ENCODE measurements around the gene GABRR3.

Gene GABRR3

GRCh38 chr3:97968376-97968775 lies 66.7 kb downstream of the GABRR3 start:
- Mint-ChIP-seq H3K4me3 (no peak overlapping the region), H3K27me3 (no peaks in the 10 kb centered on the region), H3K4me1 (peaks cover 30 to 64% of the 10 kb centered on the region in 2 donors), H3K9me3 (no peaks in the 10 kb centered on the region), H3K36me3 (peaks cover 8 to 24% of the 10 kb centered on the region in 2 donors), H3K27ac (no peak overlapping the region)
- no peak for ATAC-seq (replicated peaks)
- no peak for DNase-seq

GRCh38 chr3:97967966-97968365 lies 67.1 kb downstream of the GABRR3 start:
- Mint-ChIP-seq H3K36me3 (peaks cover 8 to 24% of the 10 kb centered on the region in 2 donors), H3K9me3 (no peaks in the 10 kb centered on the region), H3K27ac (no peak overlapping the region), H3K4me1 (peaks cover 29 to 64% of the 10 kb centered on the region in 2 donors), H3K27me3 (no peaks in the 10 kb centered on the region), H3K4me3 (no peak overlapping the region)
- DNase-seq (no peak), ATAC-seq (replicated peaks) (no peak)

- peaks cover 24 to 49% of the 10 kb centered on the region in 2 donors for H3K36me3 Mint-ChIP-seq
- H3K27ac Mint-ChIP-seq = no peak overlapping the region
Measured at GRCh38 chr3:97960993-97961766, 73.9 kb downstream of the GABRR3 start.

GRCh38 chr3:97960551-97960950 lies 74.6 kb downstream of the GABRR3 start:
- H3K4me1 Mint-ChIP-seq = peaks cover 13 to 31% of the 10 kb centered on the region in 2 donors
- no peak overlapping the region for H3K4me3 Mint-ChIP-seq
- no peak overlapping the region for H3K27ac Mint-ChIP-seq
- H3K36me3 Mint-ChIP-seq = peaks cover 27 to 48% of the 10 kb centered on the region in 2 donors
- no peaks in the 10 kb centered on the region for H3K9me3 Mint-ChIP-seq
- no peak for ATAC-seq (replicated peaks)
- no peak for DNase-seq
- H3K27me3 Mint-ChIP-seq = no peaks in the 10 kb centered on the region

More at GRCh38 chr3:97960993-97961766, 73.9 kb downstream of the GABRR3 start:
- Mint-ChIP-seq H3K4me3 (no peak overlapping the region), H3K4me1 (peaks cover 13 to 35% of the 10 kb centered on the region in 2 donors), H3K27me3 (no peaks in the 10 kb centered on the region), H3K9me3 (no peaks in the 10 kb centered on the region)
- ATAC-seq (replicated peaks) (no peak), DNase-seq (no peak)

- H3K9me3 Mint-ChIP-seq = no peaks in the 10 kb centered on the region
- H3K4me3 Mint-ChIP-seq = no peak overlapping the region
- H3K27ac Mint-ChIP-seq = no peak overlapping the region
- peaks cover 27 to 52% of the 10 kb centered on the region in 2 donors for H3K36me3 Mint-ChIP-seq
- H3K27me3 Mint-ChIP-seq = no peaks in the 10 kb centered on the region
- DNase-seq (no peak), ATAC-seq (replicated peaks) (no peak)
- H3K4me1 Mint-ChIP-seq = peaks cover 15 to 36% of the 10 kb centered on the region in 2 donors
Measured at GRCh38 chr3:97959872-97960271, 75.2 kb downstream of the GABRR3 start.

- Mint-ChIP-seq H3K9me3 (no peaks in the 10 kb centered on the region), H3K4me3 (no peak overlapping the region), H3K4me1 (peaks cover 12 to 31% of the 10 kb centered on the region in 2 donors), H3K27ac (no peak overlapping the region), H3K36me3 (peaks cover 27 to 52% of the 10 kb centered on the region in 2 donors), H3K27me3 (no peaks in the 10 kb centered on the region)
- DNase-seq = no peak
- no peak for ATAC-seq (replicated peaks)
Measured at GRCh38 chr3:97958796-97959195, 76.3 kb downstream of the GABRR3 start.

GRCh38 chr3:97958396-97958795 lies 76.7 kb downstream of the GABRR3 start:
- no peaks in the 10 kb centered on the region for H3K27me3 Mint-ChIP-seq
- H3K27ac Mint-ChIP-seq = no peak overlapping the region
- H3K36me3 Mint-ChIP-seq = peaks cover 25 to 52% of the 10 kb centered on the region in 2 donors
- DNase-seq = no peak
- H3K4me1 Mint-ChIP-seq = peaks cover 12 to 29% of the 10 kb centered on the region in 2 donors
- no peaks in the 10 kb centered on the region for H3K9me3 Mint-ChIP-seq
- ATAC-seq (replicated peaks) = no peak
- H3K4me3 Mint-ChIP-seq = no peak overlapping the region

- ATAC-seq (replicated peaks) = no peak
- Mint-ChIP-seq H3K27me3 (no peaks in the 10 kb centered on the region), H3K4me1 (peaks cover 12 to 29% of the 10 kb centered on the region in 2 donors), H3K4me3 (no peak overlapping the region), H3K36me3 (peaks cover 29 to 57% of the 10 kb centered on the region in 2 donors), H3K9me3 (no peaks in the 10 kb centered on the region), H3K27ac (no peak overlapping the region)
- no peak for DNase-seq
Measured at GRCh38 chr3:97957617-97958311, 77.4 kb downstream of the GABRR3 start.

GRCh38 chr3:97956051-97956450 lies 79.1 kb downstream of the GABRR3 start:
- Mint-ChIP-seq H3K9me3 (no peaks in the 10 kb centered on the region), H3K27ac (no peak overlapping the region), H3K4me1 (peaks cover 5 to 15% of the 10 kb centered on the region in 2 donors), H3K27me3 (no peaks in the 10 kb centered on the region), H3K4me3 (no peak overlapping the region), H3K36me3 (peaks cover 24 to 55% of the 10 kb centered on the region in 2 donors)
- no peak for ATAC-seq (replicated peaks)
- DNase-seq = no peak

- Mint-ChIP-seq H3K4me3 (no peak overlapping the region), H3K27ac (no peak overlapping the region), H3K4me1 (peaks cover 5 to 13% of the 10 kb centered on the region in 2 donors), H3K36me3 (peaks cover 37 to 64% of the 10 kb centered on the region in 2 donors), H3K27me3 (no peaks in the 10 kb centered on the region), H3K9me3 (no peaks in the 10 kb centered on the region)
- DNase-seq (no peak), ATAC-seq (replicated peaks) (peak; percentile 59 to 78)
Measured at GRCh38 chr3:97954228-97954827, 80.8 kb downstream of the GABRR3 start.

- Mint-ChIP-seq H3K4me1 (peaks cover 2 to 6% of the 10 kb centered on the region in 2 donors), H3K27me3 (no peaks in the 10 kb centered on the region), H3K9me3 (no peaks in the 10 kb centered on the region), H3K27ac (no peak overlapping the region), H3K36me3 (peaks cover 41 to 66% of the 10 kb centered on the region in 2 donors), H3K4me3 (no peak overlapping the region)
- DNase-seq (no peak), ATAC-seq (replicated peaks) (no peak)
Measured at GRCh38 chr3:97952872-97953271, 82.2 kb downstream of the GABRR3 start.

GRCh38 chr3:97952280-97952679 lies 82.8 kb downstream of the GABRR3 start:
- H3K4me1 Mint-ChIP-seq = peaks cover 2 to 6% of the 10 kb centered on the region in 2 donors
- ATAC-seq (replicated peaks) = no peak
- H3K4me3 Mint-ChIP-seq = no peak overlapping the region
- H3K27me3 Mint-ChIP-seq = no peaks in the 10 kb centered on the region
- H3K9me3 Mint-ChIP-seq = no peaks in the 10 kb centered on the region
- no peak for DNase-seq
- H3K27ac Mint-ChIP-seq = no peak overlapping the region
- H3K36me3 Mint-ChIP-seq = peaks cover 37 to 64% of the 10 kb centered on the region in 2 donors

- H3K4me1 Mint-ChIP-seq = peaks cover 2 to 4% of the 10 kb centered on the region in 2 donors
- DNase-seq = no peak
- H3K4me3 Mint-ChIP-seq = no peak overlapping the region
- peaks cover 45 to 76% of the 10 kb centered on the region in 2 donors for H3K36me3 Mint-ChIP-seq
- H3K27ac Mint-ChIP-seq = no peak overlapping the region
- no peaks in the 10 kb centered on the region for H3K27me3 Mint-ChIP-seq
- no peaks in the 10 kb centered on the region for H3K9me3 Mint-ChIP-seq
- no peak for ATAC-seq (replicated peaks)
Measured at GRCh38 chr3:97950360-97950759, 84.8 kb downstream of the GABRR3 start.

- H3K9me3 Mint-ChIP-seq = no peaks in the 10 kb centered on the region
- H3K27me3 Mint-ChIP-seq = no peaks in the 10 kb centered on the region
- H3K36me3 Mint-ChIP-seq = peaks cover 45 to 70% of the 10 kb centered on the region in 2 donors
- H3K27ac Mint-ChIP-seq = no peak overlapping the region
- DNase-seq (no peak), ATAC-seq (replicated peaks) (no peak)
- no peak overlapping the region for H3K4me3 Mint-ChIP-seq
- H3K4me1 Mint-ChIP-seq = no peaks in the 10 kb centered on the region
Measured at GRCh38 chr3:97949743-97950142, 85.4 kb downstream of the GABRR3 start.
